HTERT RPE-1 (cell line): ENCODE data around the gene PCDH12.

Experiments
- in situ Hi-C: fragments of 300-500 bp; cut with MboI; formaldehyde crosslinking; loops from 4 replicates; pipeline ENCODE4 v1.14.3; 2020; ENCODE audit warnings: low sequenced_read_pairs

The PCDH12 gene

GRCh38 chr5:141958113-141958512 is at the start of gene PCDH12:
PCDH12 (minus strand) TSS chr5:141958202; CDS start chr5:141957851, 351 bp downstream.
- in situ Hi-C loops: no loop called here

- in situ Hi-C loops: no loop called here
These were observed 49.2 kb upstream of the PCDH12 start for GRCh38 chr5:142007237-142007544.

GRCh38 chr5:142006363-142007236 is 48.6 kb upstream of the PCDH12 start:
- in situ Hi-C loops: no loop called here

GRCh38 chr5:142003266-142003800 is 45.3 kb upstream of the PCDH12 start:
- in situ Hi-C loops: no loop called here

GRCh38 chr5:142000704-142001484 is 42.9 kb upstream of the PCDH12 start:
- in situ Hi-C loops: no loop called here

- in situ Hi-C loops: no loop called here
These were observed 42.2 kb upstream of the PCDH12 start for GRCh38 chr5:142000173-142000572.

- in situ Hi-C loops: no loop called here
These were observed 39.5 kb upstream of the PCDH12 start for GRCh38 chr5:141997358-141997960.

- in situ Hi-C loops: no loop called here
These were observed 37.7 kb upstream of the PCDH12 start for GRCh38 chr5:141995656-141996055.

- in situ Hi-C loops: no loop called here
These were observed 36.6 kb upstream of the PCDH12 start for GRCh38 chr5:141994511-141995136.

- in situ Hi-C loops: no loop called here
These were observed 34.5 kb upstream of the PCDH12 start for GRCh38 chr5:141992349-141992963.

- in situ Hi-C loops: no loop called here
These were observed 31.7 kb upstream of the PCDH12 start for GRCh38 chr5:141989720-141990119.

- in situ Hi-C loops: no loop called here
These were observed 28.1 kb upstream of the PCDH12 start for GRCh38 chr5:141986072-141986471.

GRCh38 chr5:141982626-141983025 is 24.6 kb upstream of the PCDH12 start:
- in situ Hi-C loops: no loop called here

- in situ Hi-C loops: no loop called here
These were observed 20.4 kb upstream of the PCDH12 start for GRCh38 chr5:141978389-141978788.

GRCh38 chr5:141976176-141976575 is 18.2 kb upstream of the PCDH12 start:
- in situ Hi-C loops: no loop called here

- in situ Hi-C loops: no loop called here
These were observed 16.0 kb upstream of the PCDH12 start for GRCh38 chr5:141973871-141974595.

- in situ Hi-C loops: no loop called here
These were observed 12.1 kb upstream of the PCDH12 start for GRCh38 chr5:141969783-141970771.

GRCh38 chr5:141968914-141969608 is 11.1 kb upstream of the PCDH12 start, which contains the start of gene RNF14:
RNF14 (plus strand) TSS chr5:141969105; CDS start chr5:141973589, 4,484 bp downstream.
- in situ Hi-C loops: no loop called here
